Measurements from ENCODE around the gene LOXHD1.

GRCh38 chr18:46629361-46629760, 27.7 kb downstream of the LOXHD1 start:
- TF ChIP-seq CTCF (IDR thresholded peaks at IDR 0.05) (no peak), ZNF416 (CRISPR knock-in tag; IDR thresholded peaks at IDR 0.05) (no peak), NR1H2 (CRISPR knock-in tag; IDR thresholded peaks at IDR 0.05) (no peak), JUN (CRISPR knock-in tag; IDR thresholded peaks at IDR 0.05) (no peak), FOXP4 (CRISPR knock-in tag; IDR thresholded peaks at IDR 0.05) (no peak), CREM (CRISPR knock-in tag; IDR thresholded peaks at IDR 0.05) (no peak), USF2 (CRISPR knock-in tag; IDR thresholded peaks at IDR 0.05) (no peak)
